ENCODE results near the gene ZDHHC11B. TPM values are rescaled to one million over a fixed set of nuclear protein-coding genes. Genes with fewer than 3 reads are reported as not detected.
"Not testable (repeated sequence)": the region's sequence is repeated elsewhere in the genome, so short reads cannot be mapped to it uniquely, and the experiment has no call there.

ZDHHC11B gene
- total and polyA plus RNA-seq, 2 donors (not counting 1 experiment from before 2014, with no cell fraction given) = 0.52 TPM; not detected in 1

DNA sequence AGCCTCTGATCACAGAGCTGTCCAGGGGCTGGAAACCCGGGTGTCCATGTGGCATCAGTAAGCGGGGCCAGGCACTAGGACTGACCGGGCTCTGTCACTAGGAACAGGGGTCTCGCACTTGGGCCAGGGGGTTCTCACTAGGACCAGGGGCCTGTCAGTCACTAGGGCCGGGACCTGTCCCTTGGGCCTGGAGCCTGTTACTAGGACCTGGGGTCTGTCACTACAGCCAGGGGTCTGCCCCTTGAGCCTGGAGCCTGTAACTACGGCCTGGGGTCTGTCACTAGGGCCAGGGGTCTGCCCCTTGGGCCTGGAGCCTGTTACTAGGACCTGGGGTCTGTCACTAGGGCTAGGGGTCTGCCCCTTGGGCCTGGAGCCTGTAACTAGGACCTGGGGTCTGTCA, 10.2 kb downstream of the ZDHHC11B start:
- DNase-seq; H3K9me3 ChIP-seq (ENCODE audit: control extremely low read depth in 1 of 3, control insufficient read depth in 2 of 3, insufficient read depth in 1 of 3, low read length in 2 of 3); H3K9ac ChIP-seq (ENCODE audit: low read length); ATAC-seq (ENCODE audit: low read depth); H3K27me3 ChIP-seq (replicated peaks in 1 of 4; ENCODE audit: control extremely low read depth in 1 of 4, control insufficient read depth in 3 of 4, insufficient read depth in 4 of 4, low read length in 3 of 4); H3K4me1 Mint-ChIP-seq; H3K27me3 Mint-ChIP-seq; H4K20me1 ChIP-seq (ENCODE audit: control insufficient read depth, insufficient read depth, low read length, poor library complexity, severe bottlenecking); POLR2A ChIA-PET; H3K27ac Mint-ChIP-seq; H3K4me3 Mint-ChIP-seq; H3K9me3 Mint-ChIP-seq (ENCODE audit: insufficient read depth); H3K79me2 ChIP-seq (ENCODE audit: control insufficient read depth, insufficient read depth, low read length); H3K27ac ChIP-seq (ENCODE audit: low read length in 2 of 2); H2AFZ ChIP-seq (ENCODE audit: insufficient read depth, low read depth, low read length, poor library complexity, severe bottlenecking); CTCF ChIA-PET; H3K4me2 ChIP-seq (replicated peaks; ENCODE audit: low read depth, low read length, poor library complexity, severe bottlenecking); H3K4me3 ChIP-seq (ENCODE audit: control extremely low read depth in 1 of 5, extremely low read depth in 1 of 5, insufficient read depth in 1 of 5, low read depth in 2 of 5, low read length in 4 of 5); intact Hi-C loops (cut with micrococcal nuclease); H3K36me3 ChIP-seq (replicated peaks in 1 of 2; ENCODE audit: control extremely low read depth in 1 of 2, control insufficient read depth in 1 of 2, extremely low read depth in 1 of 2, insufficient read depth in 2 of 2, low read length in 1 of 2); H3K4me1 ChIP-seq (ENCODE audit: control insufficient read depth in 2 of 2, insufficient read depth in 2 of 2, low read length in 2 of 2): not testable (repeated sequence)
- WGBS (ENCODE audit: insufficient coverage) = 90% methylated on average over 3 of the region's 6 CpGs

DNA sequence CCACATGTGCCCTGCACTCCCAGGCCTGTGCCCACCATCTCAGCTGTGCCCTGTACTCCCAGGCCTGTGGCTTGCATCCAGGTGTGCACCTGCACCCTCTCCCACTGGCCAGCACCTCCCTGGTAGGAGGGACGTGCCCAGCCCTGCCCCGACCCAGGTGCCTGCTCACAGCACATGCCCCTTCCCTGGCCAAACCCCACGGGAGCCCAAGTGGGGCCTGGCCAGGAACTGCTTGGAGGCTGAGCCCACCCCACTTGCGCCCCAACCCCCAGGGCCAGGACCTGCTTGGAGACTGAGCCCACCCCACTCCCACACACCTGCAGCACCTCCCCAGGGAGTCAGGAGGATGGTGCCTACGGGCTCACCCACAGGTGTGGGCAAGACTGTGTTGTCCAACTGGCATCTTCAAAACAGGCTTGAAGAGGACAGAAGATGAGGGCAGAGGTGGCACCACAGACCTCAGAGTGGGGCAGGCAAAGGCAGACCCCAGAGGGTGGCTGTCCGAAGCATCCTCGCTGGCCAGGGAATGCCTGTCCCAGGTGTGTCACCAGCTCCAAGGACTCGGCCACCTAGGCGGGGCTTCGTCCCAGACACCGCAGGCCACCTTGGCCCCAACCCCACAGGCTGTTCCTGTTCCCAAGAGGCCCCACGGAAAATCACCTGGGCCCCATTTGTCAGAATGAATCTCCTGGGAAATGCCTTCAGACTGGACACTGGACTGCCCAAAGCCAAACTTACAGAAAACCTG, 10.8 kb downstream of the ZDHHC11B start:
- no peak overlapping the region for H3K9ac ChIP-seq (ENCODE audit: low read length)
- WGBS (ENCODE audit: insufficient coverage) = 85% methylated on average over 8 of the region's 12 CpGs
- H3K4me2 ChIP-seq (replicated peaks; ENCODE audit: low read depth, low read length, poor library complexity, severe bottlenecking) = no peak overlapping the region
- TF ChIP-seq EZH2 (IDR thresholded peaks at IDR 0.05; ENCODE audit: borderline replicate concordance, insufficient read depth, low read depth, low read length, poor library complexity, severe bottlenecking) = no peak
- TF ChIP-seq, protein P1, sequence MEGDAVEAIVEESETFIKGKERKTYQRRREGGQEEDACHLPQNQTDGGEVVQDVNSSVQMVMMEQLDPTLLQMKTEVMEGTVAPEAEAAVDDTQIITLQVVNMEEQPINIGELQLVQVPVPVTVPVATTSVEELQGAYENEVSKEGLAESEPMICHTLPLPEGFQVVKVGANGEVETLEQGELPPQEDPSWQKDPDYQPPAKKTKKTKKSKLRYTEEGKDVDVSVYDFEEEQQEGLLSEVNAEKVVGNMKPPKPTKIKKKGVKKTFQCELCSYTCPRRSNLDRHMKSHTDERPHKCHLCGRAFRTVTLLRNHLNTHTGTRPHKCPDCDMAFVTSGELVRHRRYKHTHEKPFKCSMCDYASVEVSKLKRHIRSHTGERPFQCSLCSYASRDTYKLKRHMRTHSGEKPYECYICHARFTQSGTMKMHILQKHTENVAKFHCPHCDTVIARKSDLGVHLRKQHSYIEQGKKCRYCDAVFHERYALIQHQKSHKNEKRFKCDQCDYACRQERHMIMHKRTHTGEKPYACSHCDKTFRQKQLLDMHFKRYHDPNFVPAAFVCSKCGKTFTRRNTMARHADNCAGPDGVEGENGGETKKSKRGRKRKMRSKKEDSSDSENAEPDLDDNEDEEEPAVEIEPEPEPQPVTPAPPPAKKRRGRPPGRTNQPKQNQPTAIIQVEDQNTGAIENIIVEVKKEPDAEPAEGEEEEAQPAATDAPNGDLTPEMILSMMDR (IDR thresholded peaks at IDR 0.05) = no peak
- H3K27me3 Mint-ChIP-seq = peaks cover 6% of the 10 kb centered on the region
- H3K27ac ChIP-seq (ENCODE audit: low read length in 2 of 2) = no peak overlapping the region
- ChIA-PET CTCF (no interaction called here), POLR2A (no interaction called here)
- no peaks in the 10 kb centered on the region for H4K20me1 ChIP-seq (ENCODE audit: control insufficient read depth, insufficient read depth, low read length, poor library complexity, severe bottlenecking)
- no peaks in the 10 kb centered on the region for H3K4me1 Mint-ChIP-seq
- H3K9me3 ChIP-seq (ENCODE audit: control extremely low read depth in 1 of 3, control insufficient read depth in 2 of 3, insufficient read depth in 1 of 3, low read length in 2 of 3) = peaks cover 0 to 4% (median 0%) of the 10 kb centered on the region in 3 donors
- H3K4me1 ChIP-seq (ENCODE audit: control insufficient read depth in 2 of 2, insufficient read depth in 2 of 2, low read length in 2 of 2) = no peaks in the 10 kb centered on the region
- H3K36me3 ChIP-seq (replicated peaks in 1 of 2; ENCODE audit: control extremely low read depth in 1 of 2, control insufficient read depth in 1 of 2, extremely low read depth in 1 of 2, insufficient read depth in 2 of 2, low read length in 1 of 2) = no peaks in the 10 kb centered on the region
- intact Hi-C loops (cut with micrococcal nuclease) = no loop called here
- H3K27me3 ChIP-seq (replicated peaks in 1 of 4; ENCODE audit: control extremely low read depth in 1 of 4, control insufficient read depth in 3 of 4, insufficient read depth in 4 of 4, low read length in 3 of 4) = no peaks in the 10 kb centered on the region
- H3K9me3 Mint-ChIP-seq (ENCODE audit: insufficient read depth) = no peaks in the 10 kb centered on the region
- no peak for ATAC-seq (ENCODE audit: low read depth)
- no peak overlapping the region for H2AFZ ChIP-seq (ENCODE audit: insufficient read depth, low read depth, low read length, poor library complexity, severe bottlenecking)
- H3K79me2 ChIP-seq (ENCODE audit: control insufficient read depth, insufficient read depth, low read length) = no peaks in the 10 kb centered on the region
- H3K27ac Mint-ChIP-seq = no peak overlapping the region
- no peak overlapping the region for H3K4me3 ChIP-seq (ENCODE audit: control extremely low read depth in 1 of 5, extremely low read depth in 1 of 5, insufficient read depth in 1 of 5, low read depth in 2 of 5, low read length in 4 of 5)
- no peak overlapping the region for H3K4me3 Mint-ChIP-seq
- peak; percentile 4 for DNase-seq

DNA sequence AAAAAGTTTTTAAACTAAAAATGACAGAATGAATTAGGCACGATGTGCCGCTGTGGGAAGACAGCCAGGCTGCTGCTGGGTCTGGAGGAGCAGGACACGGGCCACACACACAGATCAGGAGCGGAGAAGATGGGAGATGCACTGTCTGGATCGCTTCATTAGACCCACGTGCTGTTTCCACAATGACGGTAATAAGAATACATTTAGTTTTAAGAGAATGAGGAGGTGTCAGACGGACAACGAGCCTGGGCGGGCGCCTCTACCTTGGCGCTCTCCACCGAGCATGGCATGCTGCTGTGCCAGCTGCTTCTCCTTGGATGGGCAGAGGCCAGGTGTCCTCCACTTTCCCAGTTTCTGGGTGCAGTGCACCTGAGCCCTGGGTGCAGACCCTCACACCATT, 11.6 kb downstream of the ZDHHC11B start:
- POLR2A ChIA-PET; H3K4me3 Mint-ChIP-seq; intact Hi-C loops (cut with micrococcal nuclease); H3K79me2 ChIP-seq (ENCODE audit: control insufficient read depth, insufficient read depth, low read length); H3K4me3 ChIP-seq (ENCODE audit: control extremely low read depth in 1 of 5, extremely low read depth in 1 of 5, insufficient read depth in 1 of 5, low read depth in 2 of 5, low read length in 4 of 5); H2AFZ ChIP-seq (ENCODE audit: insufficient read depth, low read depth, low read length, poor library complexity, severe bottlenecking); H3K4me1 Mint-ChIP-seq; H3K27me3 ChIP-seq (replicated peaks in 1 of 4; ENCODE audit: control extremely low read depth in 1 of 4, control insufficient read depth in 3 of 4, insufficient read depth in 4 of 4, low read length in 3 of 4); H3K36me3 ChIP-seq (replicated peaks in 1 of 2; ENCODE audit: control extremely low read depth in 1 of 2, control insufficient read depth in 1 of 2, extremely low read depth in 1 of 2, insufficient read depth in 2 of 2, low read length in 1 of 2); H3K9me3 Mint-ChIP-seq (ENCODE audit: insufficient read depth); DNase-seq; H3K4me2 ChIP-seq (replicated peaks; ENCODE audit: low read depth, low read length, poor library complexity, severe bottlenecking); CTCF ChIA-PET; H3K9me3 ChIP-seq (ENCODE audit: control extremely low read depth in 1 of 3, control insufficient read depth in 2 of 3, insufficient read depth in 1 of 3, low read length in 2 of 3); H3K4me1 ChIP-seq (ENCODE audit: control insufficient read depth in 2 of 2, insufficient read depth in 2 of 2, low read length in 2 of 2); H3K27ac ChIP-seq (ENCODE audit: low read length in 2 of 2); H3K27me3 Mint-ChIP-seq; H3K27ac Mint-ChIP-seq; H3K9ac ChIP-seq (ENCODE audit: low read length); H4K20me1 ChIP-seq (ENCODE audit: control insufficient read depth, insufficient read depth, low read length, poor library complexity, severe bottlenecking); ATAC-seq (ENCODE audit: low read depth): not testable (repeated sequence)
- 83% methylated on average over 13 of the region's 13 CpGs for WGBS (ENCODE audit: insufficient coverage)
